Coronary artery (tissue), 2 donors: ENCODE data around the gene VSIR.

Experiments
- DNase-seq: peaks from one replicate; pipeline ENCODE4 v3.0.0-alpha.2; 2017; ENCODE audit warnings: low spot score
- H3K27ac ChIP-seq, 2 donors: fragments of 200-600 bp; sonication (generic); one replicate each; pipeline ENCODE4 v1.5.1; 2016 to 2019
- H3K4me3 ChIP-seq: fragments of 200-600 bp; sonication (generic); 2 replicates; pipeline ENCODE4 v1.5.1; 2016; ENCODE audit warnings: mild to moderate bottlenecking, moderate library complexity
- TF ChIP-seq, protein P1 (sequence below): fragments of 200-600 bp; sonication (generic); IDR thresholded peaks from one replicate; pipeline ENCODE4 v1.5.1; 2019; ENCODE audit warnings: antibody characterized with exemption

The VSIR gene

GRCh38 chr10:71817831-71818655 is 44.7 kb upstream of the VSIR start:
- peak overlapping the region in 1 of 2 donors; percentile 52 for H3K27ac ChIP-seq
- no peak for DNase-seq

GRCh38 chr10:71816936-71817618 is 43.8 kb upstream of the VSIR start:
- TF ChIP-seq, protein P1, sequence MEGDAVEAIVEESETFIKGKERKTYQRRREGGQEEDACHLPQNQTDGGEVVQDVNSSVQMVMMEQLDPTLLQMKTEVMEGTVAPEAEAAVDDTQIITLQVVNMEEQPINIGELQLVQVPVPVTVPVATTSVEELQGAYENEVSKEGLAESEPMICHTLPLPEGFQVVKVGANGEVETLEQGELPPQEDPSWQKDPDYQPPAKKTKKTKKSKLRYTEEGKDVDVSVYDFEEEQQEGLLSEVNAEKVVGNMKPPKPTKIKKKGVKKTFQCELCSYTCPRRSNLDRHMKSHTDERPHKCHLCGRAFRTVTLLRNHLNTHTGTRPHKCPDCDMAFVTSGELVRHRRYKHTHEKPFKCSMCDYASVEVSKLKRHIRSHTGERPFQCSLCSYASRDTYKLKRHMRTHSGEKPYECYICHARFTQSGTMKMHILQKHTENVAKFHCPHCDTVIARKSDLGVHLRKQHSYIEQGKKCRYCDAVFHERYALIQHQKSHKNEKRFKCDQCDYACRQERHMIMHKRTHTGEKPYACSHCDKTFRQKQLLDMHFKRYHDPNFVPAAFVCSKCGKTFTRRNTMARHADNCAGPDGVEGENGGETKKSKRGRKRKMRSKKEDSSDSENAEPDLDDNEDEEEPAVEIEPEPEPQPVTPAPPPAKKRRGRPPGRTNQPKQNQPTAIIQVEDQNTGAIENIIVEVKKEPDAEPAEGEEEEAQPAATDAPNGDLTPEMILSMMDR: no peak
- H3K27ac ChIP-seq: peak overlapping the region in 1 of 2 donors; percentile 52
- no peak for DNase-seq
- H3K4me3 ChIP-seq: no peak overlapping the region

More at GRCh38 chr10:71817831-71818655, 44.7 kb upstream of the VSIR start:
- no peak overlapping the region for H3K4me3 ChIP-seq
- TF ChIP-seq, protein P1: no peak

DNA sequence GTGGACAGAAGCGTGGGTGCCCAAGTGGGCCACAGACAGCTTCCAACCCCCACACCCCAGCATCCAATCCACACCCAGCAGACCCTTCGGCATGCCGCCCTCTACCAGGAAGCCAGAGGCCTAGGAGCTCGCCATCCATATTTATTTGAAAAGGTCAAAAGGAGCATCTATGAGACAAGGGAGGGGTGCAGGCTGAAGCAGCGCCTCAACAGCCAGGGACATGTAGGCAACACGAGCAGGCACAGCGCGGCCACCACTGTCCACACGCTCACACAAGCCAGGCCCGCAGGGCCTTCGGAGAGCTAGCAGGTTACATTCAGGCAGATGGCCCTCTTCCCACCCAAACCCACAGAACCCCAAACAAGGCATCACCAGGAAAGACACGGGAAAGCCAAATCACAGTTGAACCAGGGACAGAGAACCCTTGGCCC is 43.1 kb upstream of the VSIR start:
- no peak overlapping the region for H3K27ac ChIP-seq
- TF ChIP-seq, protein P1: no peak
- DNase-seq: no peak
- H3K4me3 ChIP-seq: no peak overlapping the region

DNA sequence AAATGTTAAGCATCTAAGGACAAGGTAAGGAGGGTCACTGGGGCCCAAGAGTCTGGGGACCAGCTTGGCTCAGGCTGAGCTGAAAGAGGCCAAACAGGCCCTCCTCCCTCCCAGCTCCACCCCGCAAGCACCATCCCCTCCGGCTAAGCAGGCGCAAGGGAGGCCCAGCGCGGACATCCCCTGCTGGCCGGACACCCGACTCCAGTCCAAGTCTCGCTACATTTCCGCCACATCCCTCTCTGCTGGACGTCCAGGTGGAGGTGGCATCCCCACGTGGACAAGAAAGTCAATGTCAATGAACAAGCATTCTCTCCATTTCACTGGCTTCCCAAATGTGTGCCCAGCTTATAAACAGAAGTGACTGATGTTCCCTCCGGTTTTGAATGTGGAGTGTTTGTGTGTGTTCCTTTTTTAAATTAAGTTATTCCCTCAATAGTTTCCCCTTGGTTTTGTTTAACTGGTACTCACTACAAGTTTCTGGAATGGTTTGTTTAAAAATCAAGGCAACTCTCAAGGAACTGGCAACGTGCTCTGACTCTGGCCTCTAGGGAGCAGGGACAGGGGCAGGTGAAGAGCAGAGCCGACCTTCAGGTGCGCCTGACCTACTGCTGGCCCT is 42.3 kb upstream of the VSIR start:
- TF ChIP-seq, protein P1: no peak
- H3K27ac ChIP-seq: no peak overlapping the region
- DNase-seq: no peak
- H3K4me3 ChIP-seq: no peak overlapping the region

DNA sequence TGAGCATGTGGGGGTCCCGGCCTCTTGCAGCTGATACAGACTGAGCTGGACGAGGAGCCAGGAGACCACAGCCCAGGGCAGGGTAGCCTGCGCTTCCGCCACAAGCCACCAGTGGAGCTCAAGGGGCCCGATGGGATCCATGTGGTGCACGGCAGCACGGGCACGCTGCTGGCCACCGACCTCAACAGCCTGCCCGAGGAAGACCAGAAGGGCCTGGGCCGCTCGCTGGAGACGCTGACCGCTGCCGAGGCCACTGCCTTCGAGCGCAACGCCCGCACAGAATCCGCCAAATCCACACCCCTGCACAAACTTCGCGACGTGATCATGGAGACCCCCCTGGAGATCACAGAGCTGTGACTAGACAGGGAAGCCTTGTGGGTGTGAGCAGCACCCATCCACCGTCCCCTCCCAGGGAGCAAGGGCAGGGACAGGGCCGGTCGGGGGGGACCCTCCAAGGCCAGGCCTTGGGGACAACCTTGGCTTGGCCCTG is 41.6 kb upstream of the VSIR start:
- no peak overlapping the region for H3K4me3 ChIP-seq
- no peak for DNase-seq

GRCh38 chr10:71812913-71813590 is 39.7 kb upstream of the VSIR start:
- Histone ChIP-seq H3K4me3 (no peak overlapping the region), H3K27ac (no peak overlapping the region)
- no peak for DNase-seq
- TF ChIP-seq, protein P1: no peak

More for the DNA sequence above, 41.6 kb upstream of the VSIR start:
- TF ChIP-seq, protein P1: no peak
- H3K27ac ChIP-seq: no peak overlapping the region
